ENCODE measurements around the gene COLGALT1.

Gene COLGALT1

DNA sequence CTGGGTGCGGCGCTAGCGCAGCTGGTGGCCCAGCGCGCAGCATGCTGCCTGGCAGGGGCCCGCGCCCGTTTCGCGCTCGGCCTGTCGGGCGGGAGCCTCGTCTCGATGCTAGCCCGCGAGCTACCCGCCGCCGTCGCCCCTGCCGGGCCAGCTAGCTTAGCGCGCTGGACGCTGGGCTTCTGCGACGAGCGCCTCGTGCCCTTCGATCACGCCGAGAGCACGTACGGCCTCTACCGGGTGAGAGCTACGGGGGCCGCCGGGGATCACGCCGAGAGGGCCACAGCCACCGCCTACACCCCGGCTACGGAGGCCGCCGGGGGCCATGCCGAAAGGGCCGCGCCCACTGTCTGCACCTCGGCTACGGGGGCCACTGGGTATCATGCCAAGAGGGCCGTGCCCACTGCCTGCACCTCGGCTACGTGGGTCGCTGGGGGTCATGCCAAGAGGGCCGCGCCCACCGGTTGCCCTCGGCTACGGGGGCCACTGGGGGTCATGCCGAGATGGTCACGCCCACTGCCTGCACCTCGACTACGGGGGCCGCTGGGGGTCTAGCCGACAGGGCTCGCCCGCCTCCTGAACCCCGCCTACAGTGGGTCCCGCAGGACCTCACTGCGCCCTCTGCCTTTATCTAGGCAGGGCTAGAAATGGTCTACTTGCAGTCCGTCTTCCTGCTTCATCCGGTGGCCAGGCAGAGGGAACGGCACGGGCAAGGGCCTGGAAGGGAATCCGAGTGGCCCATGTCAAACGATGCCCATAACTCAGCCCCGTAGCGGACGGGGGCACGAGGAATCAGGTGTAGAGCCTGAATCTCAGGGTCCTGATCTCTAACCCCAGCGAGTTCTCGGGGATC, 43.5 kb upstream of the COLGALT1 start (continued):
- TF ChIP-seq, protein P1, sequence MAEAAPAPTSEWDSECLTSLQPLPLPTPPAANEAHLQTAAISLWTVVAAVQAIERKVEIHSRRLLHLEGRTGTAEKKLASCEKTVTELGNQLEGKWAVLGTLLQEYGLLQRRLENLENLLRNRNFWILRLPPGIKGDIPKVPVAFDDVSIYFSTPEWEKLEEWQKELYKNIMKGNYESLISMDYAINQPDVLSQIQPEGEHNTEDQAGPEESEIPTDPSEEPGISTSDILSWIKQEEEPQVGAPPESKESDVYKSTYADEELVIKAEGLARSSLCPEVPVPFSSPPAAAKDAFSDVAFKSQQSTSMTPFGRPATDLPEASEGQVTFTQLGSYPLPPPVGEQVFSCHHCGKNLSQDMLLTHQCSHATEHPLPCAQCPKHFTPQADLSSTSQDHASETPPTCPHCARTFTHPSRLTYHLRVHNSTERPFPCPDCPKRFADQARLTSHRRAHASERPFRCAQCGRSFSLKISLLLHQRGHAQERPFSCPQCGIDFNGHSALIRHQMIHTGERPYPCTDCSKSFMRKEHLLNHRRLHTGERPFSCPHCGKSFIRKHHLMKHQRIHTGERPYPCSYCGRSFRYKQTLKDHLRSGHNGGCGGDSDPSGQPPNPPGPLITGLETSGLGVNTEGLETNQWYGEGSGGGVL (tag by site-specific recombination; IDR thresholded peaks at IDR 0.05), result peak; percentile 51
- no peak for TF ChIP-seq ZNF37A (tag by site-specific recombination; IDR thresholded peaks at IDR 0.05)
- TF ChIP-seq ZNF146 (tag by site-specific recombination; IDR thresholded peaks at IDR 0.05), result 0 out of 2 replicates have a peak, but pooled peaks have one; percentile 18
- no peak for TF ChIP-seq ZNF837 (tag by site-specific recombination; IDR thresholded peaks at IDR 0.05)
- no peak for TF ChIP-seq ZNF623 (tag by site-specific recombination; IDR thresholded peaks at IDR 0.05)
- no peak for TF ChIP-seq ZNF239 (tag by site-specific recombination; IDR thresholded peaks at IDR 0.05)
- TF ChIP-seq ZNF768 (tag by site-specific recombination; IDR thresholded peaks at IDR 0.05), result no peak
- no peak; the same call in 1 of the 2 replicates for TF ChIP-seq ZBTB7A (tag by site-specific recombination; IDR thresholded peaks at IDR 0.05; ENCODE audit: low read depth)
- no peak for TF ChIP-seq ZNF530 (tag by site-specific recombination; IDR thresholded peaks at IDR 0.05; ENCODE audit: low read depth)
- TF ChIP-seq, protein P2, sequence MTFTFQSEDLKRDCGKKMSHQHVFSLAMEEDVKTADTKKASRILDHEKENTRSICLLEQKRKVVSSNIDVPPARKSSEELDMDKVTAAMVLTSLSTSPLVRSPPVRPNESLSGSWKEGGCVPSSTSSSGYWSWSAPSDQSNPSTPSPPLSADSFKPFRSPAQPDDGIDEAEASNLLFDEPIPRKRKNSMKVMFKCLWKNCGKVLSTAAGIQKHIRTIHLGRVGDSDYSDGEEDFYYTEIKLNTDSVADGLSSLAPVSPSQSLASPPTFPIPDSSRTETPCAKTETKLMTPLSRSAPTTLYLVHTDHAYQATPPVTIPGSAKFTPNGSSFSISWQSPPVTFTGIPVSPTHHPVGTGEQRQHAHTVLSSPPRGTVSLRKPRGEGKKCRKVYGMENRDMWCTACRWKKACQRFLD (tag by site-specific recombination; IDR thresholded peaks at IDR 0.05), result no peak
- no peak for TF ChIP-seq ZNF23 (tag by site-specific recombination; IDR thresholded peaks at IDR 0.05; ENCODE audit: borderline replicate concordance)
- peak; percentile 97 for TF ChIP-seq KLF16 (tag by site-specific recombination; IDR thresholded peaks at IDR 0.05)
- TF ChIP-seq ZNF10 (tag by site-specific recombination; IDR thresholded peaks at IDR 0.05), result no peak
- no peak for TF ChIP-seq HOXD13 (CRISPR knock-in tag; IDR thresholded peaks at IDR 0.05; ENCODE audit: borderline replicate concordance)
- no peak for TF ChIP-seq ZNF221 (tag by site-specific recombination; IDR thresholded peaks at IDR 0.05; ENCODE audit: borderline replicate concordance)
- no peak for TF ChIP-seq ZNF274 (IDR thresholded peaks at IDR 0.05; ENCODE audit: low read length)
- TF ChIP-seq ZNF274 (tag by site-specific recombination; IDR thresholded peaks at IDR 0.05; ENCODE audit: borderline replicate concordance), result no peak
- TF ChIP-seq ZNF514 (tag by site-specific recombination; IDR thresholded peaks at IDR 0.05), result no peak
- no peak for TF ChIP-seq SCRT1 (tag by site-specific recombination; IDR thresholded peaks at IDR 0.05; ENCODE audit: borderline replicate concordance)
- 0 out of 2 replicates have a peak, but pooled peaks have one; percentile 26 for TF ChIP-seq ZNF707 (tag by site-specific recombination; IDR thresholded peaks at IDR 0.05)
- TF ChIP-seq ZNF658 (tag by site-specific recombination; IDR thresholded peaks at IDR 0.05), result no peak
- TF ChIP-seq, protein P3, sequence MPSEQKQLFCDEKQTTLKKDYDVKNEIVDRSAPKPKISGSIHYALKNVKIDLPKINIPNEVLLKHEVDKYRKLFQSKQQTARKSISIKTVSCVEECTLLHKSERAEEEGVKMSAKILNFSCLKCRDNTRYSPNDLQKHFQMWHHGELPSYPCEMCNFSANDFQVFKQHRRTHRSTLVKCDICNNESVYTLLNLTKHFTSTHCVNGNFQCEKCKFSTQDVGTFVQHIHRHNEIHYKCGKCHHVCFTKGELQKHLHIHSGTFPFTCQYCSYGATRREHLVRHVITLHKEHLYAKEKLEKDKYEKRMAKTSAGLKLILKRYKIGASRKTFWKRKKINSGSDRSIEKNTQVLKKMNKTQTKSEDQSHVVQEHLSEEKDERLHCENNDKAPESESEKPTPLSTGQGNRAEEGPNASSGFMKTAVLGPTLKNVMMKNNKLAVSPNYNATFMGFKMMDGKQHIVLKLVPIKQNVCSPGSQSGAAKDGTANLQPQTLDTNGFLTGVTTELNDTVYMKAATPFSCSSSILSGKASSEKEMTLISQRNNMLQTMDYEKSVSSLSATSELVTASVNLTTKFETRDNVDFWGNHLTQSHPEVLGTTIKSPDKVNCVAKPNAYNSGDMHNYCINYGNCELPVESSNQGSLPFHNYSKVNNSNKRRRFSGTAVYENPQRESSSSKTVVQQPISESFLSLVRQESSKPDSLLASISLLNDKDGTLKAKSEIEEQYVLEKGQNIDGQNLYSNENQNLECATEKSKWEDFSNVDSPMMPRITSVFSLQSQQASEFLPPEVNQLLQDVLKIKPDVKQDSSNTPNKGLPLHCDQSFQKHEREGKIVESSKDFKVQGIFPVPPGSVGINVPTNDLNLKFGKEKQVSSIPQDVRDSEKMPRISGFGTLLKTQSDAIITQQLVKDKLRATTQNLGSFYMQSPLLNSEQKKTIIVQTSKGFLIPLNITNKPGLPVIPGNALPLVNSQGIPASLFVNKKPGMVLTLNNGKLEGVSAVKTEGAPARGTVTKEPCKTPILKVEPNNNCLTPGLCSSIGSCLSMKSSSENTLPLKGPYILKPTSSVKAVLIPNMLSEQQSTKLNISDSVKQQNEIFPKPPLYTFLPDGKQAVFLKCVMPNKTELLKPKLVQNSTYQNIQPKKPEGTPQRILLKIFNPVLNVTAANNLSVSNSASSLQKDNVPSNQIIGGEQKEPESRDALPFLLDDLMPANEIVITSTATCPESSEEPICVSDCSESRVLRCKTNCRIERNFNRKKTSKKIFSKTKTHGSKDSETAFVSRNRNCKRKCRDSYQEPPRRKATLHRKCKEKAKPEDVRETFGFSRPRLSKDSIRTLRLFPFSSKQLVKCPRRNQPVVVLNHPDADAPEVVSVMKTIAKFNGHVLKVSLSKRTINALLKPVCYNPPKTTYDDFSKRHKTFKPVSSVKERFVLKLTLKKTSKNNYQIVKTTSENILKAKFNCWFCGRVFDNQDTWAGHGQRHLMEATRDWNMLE (tag by site-specific recombination; conservative IDR thresholded peaks at IDR 0.05; ENCODE audit: low read depth), result no peak
- TF ChIP-seq ZNF148 (tag by site-specific recombination; IDR thresholded peaks at IDR 0.05; ENCODE audit: borderline replicate concordance), result no peak
- TF ChIP-seq FEZF1 (tag by site-specific recombination; IDR thresholded peaks at IDR 0.05), result no peak
- no peak for TF ChIP-seq ZNF354C (tag by site-specific recombination; IDR thresholded peaks at IDR 0.05; ENCODE audit: borderline replicate concordance, low read depth)
- TF ChIP-seq ZXDB (tag by site-specific recombination; IDR thresholded peaks at IDR 0.05), result peak; percentile 88
- TF ChIP-seq ZNF624 (tag by site-specific recombination; IDR thresholded peaks at IDR 0.05), result no peak
